Measurements from ENCODE around the gene ANKS1B.
"Not testable (repeated sequence)": the region's sequence is repeated elsewhere in the genome, so short reads cannot be mapped to it uniquely, and the experiment has no call there.

ANKS1B gene

GRCh38 chr12:98763656-98764055, 1221.1 kb downstream of the ANKS1B start:
- no peaks in the 10 kb centered on the region for H3K36me3 Mint-ChIP-seq (ENCODE audit: low read depth)
- H3K4me3 Mint-ChIP-seq, result no peak overlapping the region
- no peaks in the 10 kb centered on the region for H3K9me3 Mint-ChIP-seq
- no peak overlapping the region for H3K27ac Mint-ChIP-seq
- H3K4me1 Mint-ChIP-seq (ENCODE audit: low read depth), result no peaks in the 10 kb centered on the region
- H3K27me3 Mint-ChIP-seq, result no peaks in the 10 kb centered on the region
- intact Hi-C loops (cut with micrococcal nuclease), result no loop called here

- H3K27me3 Mint-ChIP-seq, result no peaks in the 10 kb centered on the region
- no peaks in the 10 kb centered on the region for H3K4me1 Mint-ChIP-seq (ENCODE audit: low read depth)
- H3K4me3 Mint-ChIP-seq, result no peak overlapping the region
- H3K9me3 Mint-ChIP-seq, result no peaks in the 10 kb centered on the region
- H3K27ac Mint-ChIP-seq, result no peak overlapping the region
- no peaks in the 10 kb centered on the region for H3K36me3 Mint-ChIP-seq (ENCODE audit: low read depth)
- intact Hi-C loops (cut with micrococcal nuclease), result no loop called here
These were observed 1226.4 kb downstream of the ANKS1B start for GRCh38 chr12:98758331-98758730.

GRCh38 chr12:98757455-98757854, 1227.3 kb downstream of the ANKS1B start:
- no peak overlapping the region for H3K4me3 Mint-ChIP-seq
- no peaks in the 10 kb centered on the region for H3K9me3 Mint-ChIP-seq
- no peaks in the 10 kb centered on the region for H3K4me1 Mint-ChIP-seq (ENCODE audit: low read depth)
- H3K36me3 Mint-ChIP-seq (ENCODE audit: low read depth), result no peaks in the 10 kb centered on the region
- H3K27me3 Mint-ChIP-seq, result no peaks in the 10 kb centered on the region
- intact Hi-C loops (cut with micrococcal nuclease), result no loop called here
- H3K27ac Mint-ChIP-seq, result no peak overlapping the region

- H3K27me3 Mint-ChIP-seq; H3K4me1 Mint-ChIP-seq (ENCODE audit: low read depth); intact Hi-C loops (cut with micrococcal nuclease); H3K27ac Mint-ChIP-seq; H3K9me3 Mint-ChIP-seq; H3K4me3 Mint-ChIP-seq; H3K36me3 Mint-ChIP-seq (ENCODE audit: low read depth): not testable (repeated sequence)
These were observed 1228.9 kb downstream of the ANKS1B start for GRCh38 chr12:98755855-98756254.

- H3K9me3 Mint-ChIP-seq, result no peaks in the 10 kb centered on the region
- peaks cover 11% of the 10 kb centered on the region for H3K27me3 Mint-ChIP-seq
- H3K4me3 Mint-ChIP-seq, result no peak overlapping the region
- H3K4me1 Mint-ChIP-seq (ENCODE audit: low read depth), result no peaks in the 10 kb centered on the region
- no peaks in the 10 kb centered on the region for H3K36me3 Mint-ChIP-seq (ENCODE audit: low read depth)
- intact Hi-C loops (cut with micrococcal nuclease), result no loop called here
- H3K27ac Mint-ChIP-seq, result no peak overlapping the region
These were observed 1230.6 kb downstream of the ANKS1B start for GRCh38 chr12:98754095-98754494.

GRCh38 chr12:98752726-98753125, 1232.0 kb downstream of the ANKS1B start:
- no peak overlapping the region for H3K27ac Mint-ChIP-seq

GRCh38 chr12:98751580-98752115, 1233.1 kb downstream of the ANKS1B start:
- H3K4me1 Mint-ChIP-seq (ENCODE audit: low read depth), result no peaks in the 10 kb centered on the region
- no peaks in the 10 kb centered on the region for H3K36me3 Mint-ChIP-seq (ENCODE audit: low read depth)
- H3K27ac Mint-ChIP-seq, result no peak overlapping the region
- intact Hi-C loops (cut with micrococcal nuclease), result no loop called here
- peaks cover 29% of the 10 kb centered on the region for H3K27me3 Mint-ChIP-seq
- H3K4me3 Mint-ChIP-seq, result no peak overlapping the region
- no peaks in the 10 kb centered on the region for H3K9me3 Mint-ChIP-seq

More at GRCh38 chr12:98752726-98753125, 1232.0 kb downstream of the ANKS1B start:
- Mint-ChIP-seq H3K9me3 (no peaks in the 10 kb centered on the region), H3K4me1 (ENCODE audit: low read depth) (no peaks in the 10 kb centered on the region), H3K36me3 (ENCODE audit: low read depth) (no peaks in the 10 kb centered on the region), H3K27me3 (peaks cover 20% of the 10 kb centered on the region), H3K4me3 (no peak overlapping the region)
- intact Hi-C loops (cut with micrococcal nuclease), result no loop called here

GRCh38 chr12:98750511-98750910, 1234.2 kb downstream of the ANKS1B start:
- intact Hi-C loops (cut with micrococcal nuclease), result no loop called here
- Mint-ChIP-seq H3K27me3 (peaks cover 41% of the 10 kb centered on the region), H3K36me3 (ENCODE audit: low read depth) (no peaks in the 10 kb centered on the region), H3K4me1 (ENCODE audit: low read depth) (peaks cover 8% of the 10 kb centered on the region), H3K27ac (no peak overlapping the region), H3K4me3 (no peak overlapping the region), H3K9me3 (no peaks in the 10 kb centered on the region)

- intact Hi-C loops (cut with micrococcal nuclease), result no loop called here
- H3K36me3 Mint-ChIP-seq (ENCODE audit: low read depth), result no peaks in the 10 kb centered on the region
- H3K27ac Mint-ChIP-seq, result no peak overlapping the region
- peaks cover 43% of the 10 kb centered on the region for H3K27me3 Mint-ChIP-seq
- H3K4me3 Mint-ChIP-seq, result no peak overlapping the region
- H3K9me3 Mint-ChIP-seq, result no peaks in the 10 kb centered on the region
- peaks cover 8% of the 10 kb centered on the region for H3K4me1 Mint-ChIP-seq (ENCODE audit: low read depth)
These were observed 1236.3 kb downstream of the ANKS1B start for GRCh38 chr12:98748463-98748862.

- Mint-ChIP-seq H3K27ac (no peak overlapping the region), H3K4me3 (peak overlapping the region; percentile 60), H3K4me1 (ENCODE audit: low read depth) (peaks cover 8% of the 10 kb centered on the region), H3K36me3 (ENCODE audit: low read depth) (no peaks in the 10 kb centered on the region), H3K27me3 (peaks cover 62% of the 10 kb centered on the region), H3K9me3 (no peaks in the 10 kb centered on the region)
- intact Hi-C loops (cut with micrococcal nuclease), result no loop called here
These were observed 1239.0 kb downstream of the ANKS1B start for GRCh38 chr12:98745578-98746391.

- intact Hi-C loops (cut with micrococcal nuclease), result no loop called here
- Mint-ChIP-seq H3K27ac (no peak overlapping the region), H3K27me3 (peaks cover 57% of the 10 kb centered on the region), H3K9me3 (no peaks in the 10 kb centered on the region), H3K4me1 (ENCODE audit: low read depth) (peaks cover 8% of the 10 kb centered on the region), H3K36me3 (ENCODE audit: low read depth) (no peaks in the 10 kb centered on the region), H3K4me3 (no peak overlapping the region)
These were observed 1240.1 kb downstream of the ANKS1B start for GRCh38 chr12:98744680-98745079.

GRCh38 chr12:98743362-98743953, 1241.3 kb downstream of the ANKS1B start:
- intact Hi-C loops (cut with micrococcal nuclease), result no loop called here
- Mint-ChIP-seq H3K9me3 (no peaks in the 10 kb centered on the region), H3K27ac (no peak overlapping the region), H3K4me1 (ENCODE audit: low read depth) (peaks cover 8% of the 10 kb centered on the region), H3K4me3 (no peak overlapping the region), H3K27me3 (peaks cover 51% of the 10 kb centered on the region), H3K36me3 (ENCODE audit: low read depth) (no peaks in the 10 kb centered on the region)

- H3K9me3 Mint-ChIP-seq, result no peaks in the 10 kb centered on the region
- H3K4me1 Mint-ChIP-seq (ENCODE audit: low read depth), result peaks cover 8% of the 10 kb centered on the region
- H3K36me3 Mint-ChIP-seq (ENCODE audit: low read depth), result peaks cover 6% of the 10 kb centered on the region
- H3K27me3 Mint-ChIP-seq, result peaks cover 37% of the 10 kb centered on the region
- no peak overlapping the region for H3K27ac Mint-ChIP-seq
- intact Hi-C loops (cut with micrococcal nuclease), result no loop called here
- no peak overlapping the region for H3K4me3 Mint-ChIP-seq
These were observed 1243.0 kb downstream of the ANKS1B start for GRCh38 chr12:98741556-98742265.

GRCh38 chr12:98741196-98741555, 1243.6 kb downstream of the ANKS1B start:
- intact Hi-C loops (cut with micrococcal nuclease), result no loop called here
- H3K36me3 Mint-ChIP-seq (ENCODE audit: low read depth), result peaks cover 11% of the 10 kb centered on the region
- no peak overlapping the region for H3K27ac Mint-ChIP-seq
- H3K4me1 Mint-ChIP-seq (ENCODE audit: low read depth), result peaks cover 5% of the 10 kb centered on the region
- no peaks in the 10 kb centered on the region for H3K9me3 Mint-ChIP-seq
- H3K4me3 Mint-ChIP-seq, result no peak overlapping the region
- peaks cover 32% of the 10 kb centered on the region for H3K27me3 Mint-ChIP-seq

All from dendritic cell treated with granulocyte-macrophage colony-stimulating factor and Interleukin-4, amounts not matched to agents 40 ng/mL and 50 ng/mL, for 4 days (primary cell).